CD14-positive monocyte (primary cell): Measurements from ENCODE around the gene SHISA6. TPM values are rescaled to one million over a fixed set of nuclear protein-coding genes. Genes with fewer than 3 reads are reported as not detected.

Experiments
- DNase-seq, 3 donors: peaks; one replicate each; pipeline ENCODE4 v3.0.0-alpha.2; 2011 to 2022
- H2AFZ ChIP-seq: 2 replicates; pipeline ENCODE4 v1.6.0; 2012; ENCODE audit warnings: mild to moderate bottlenecking, low read depth, low read length, inconsistent platforms; ENCODE audit not compliant: insufficient read depth, poor library complexity, severe bottlenecking
- H3K27ac ChIP-seq, 2 donors: 1 replicate in 1 of 2; 2 replicates in 1 of 2; pipeline ENCODE4 v1.5.1; 2012 to 2013; ENCODE audit warnings: low read length in 2 of 2, control low read depth in 1 of 2, inconsistent platforms in 1 of 2, low read depth in 1 of 2, mild to moderate bottlenecking in 1 of 2
- H3K27me3 ChIP-seq, 2 donors: one replicate each; pipeline versions ENCODE4 v1.6.0 to v1.6.1; 2011 to 2013; ENCODE audit warnings: low read length in 2 of 2; ENCODE audit not compliant: control insufficient read depth in 2 of 2, insufficient read depth in 2 of 2
- H3K36me3 ChIP-seq, 2 donors: replicated peaks in 1 of 2; 1 replicate in 1 of 2; 2 replicates in 1 of 2; pipeline versions ENCODE4 v1.5.1 to v1.6.1; 2012 to 2013; ENCODE audit warnings: low read length in 2 of 2, control low read depth in 1 of 2, inconsistent platforms in 1 of 2, mild to moderate bottlenecking in 1 of 2; ENCODE audit not compliant: insufficient read depth in 2 of 2, control insufficient read depth in 1 of 2
- H3K4me1 ChIP-seq, 2 donors: 1 replicate in 1 of 2; 2 replicates in 1 of 2; pipeline versions ENCODE4 v1.5.1 to v1.6.1; 2012 to 2013; ENCODE audit warnings: low read length in 2 of 2, control low read depth in 1 of 2, inconsistent platforms in 1 of 2, mild to moderate bottlenecking in 1 of 2, moderate library complexity in 1 of 2; ENCODE audit not compliant: insufficient read depth in 2 of 2, control insufficient read depth in 1 of 2
- H3K4me2 ChIP-seq: replicated peaks from 2 replicates; pipeline ENCODE3; 2012; ENCODE audit warnings: low read length, moderate library complexity, mild to moderate bottlenecking; ENCODE audit not compliant: poor library complexity, severe bottlenecking; ENCODE audit errors: extremely low read depth
- H3K4me3 ChIP-seq, 3 experiments: fragments of 200-600 bp in 1 of 3; sonication (generic) in 1 of 3; replicated peaks in 1 of 3; 1 replicate in 2 of 3; 2 replicates in 1 of 3; pipeline ENCODE4 v1.5.1; 2011 to 2013; ENCODE audit warnings: low read length in 3 of 3, mild to moderate bottlenecking in 3 of 3, control low read depth in 2 of 3, low read depth in 2 of 3, inconsistent platforms in 1 of 3, moderate library complexity in 1 of 3
- H3K79me2 ChIP-seq: 2 replicates; pipeline ENCODE4 v1.6.0; 2012; ENCODE audit warnings: mild to moderate bottlenecking, control low read depth, inconsistent platforms, low read length, moderate library complexity; ENCODE audit not compliant: insufficient read depth
- H3K9ac ChIP-seq: 2 replicates; pipeline ENCODE4 v1.6.0; 2017; ENCODE audit warnings: low read length, mild to moderate bottlenecking; ENCODE audit not compliant: insufficient read depth, poor library complexity, severe bottlenecking
- H3K9me3 ChIP-seq, 2 donors: replicated peaks in 1 of 2; 1 replicate in 1 of 2; 2 replicates in 1 of 2; pipeline versions ENCODE4 v1.5.1 to v1.6.1; 2012 to 2013; ENCODE audit warnings: low read length in 2 of 2, control low read depth in 1 of 2; ENCODE audit not compliant: control insufficient read depth in 1 of 2, insufficient read depth in 1 of 2
- H4K20me1 ChIP-seq: 2 replicates; pipeline ENCODE4 v1.6.0; 2012; ENCODE audit warnings: mild to moderate bottlenecking, low read length, control low read depth, moderate library complexity; ENCODE audit not compliant: insufficient read depth
- H3K27ac Mint-ChIP-seq, 7 donors: one replicate each; pipeline ENCODE4 v1.8.0; 2020; ENCODE audit warnings: mild to moderate bottlenecking in 7 of 7, mixed read lengths in 7 of 7, moderate library complexity in 6 of 7, inconsistent platforms in 2 of 7
- H3K27me3 Mint-ChIP-seq, 3 donors: one replicate each; pipeline ENCODE4 v1.8.0; 2021 to 2022; ENCODE audit warnings: low read depth in 3 of 3, mild to moderate bottlenecking in 3 of 3, mixed read lengths in 3 of 3, moderate library complexity in 3 of 3, inconsistent platforms in 1 of 3
- H3K36me3 Mint-ChIP-seq, 2 donors: one replicate each; pipeline ENCODE4 v1.8.0; 2020; ENCODE audit warnings: mixed read lengths in 2 of 2, inconsistent platforms in 1 of 2, mild to moderate bottlenecking in 1 of 2
- H3K4me1 Mint-ChIP-seq: one replicate; pipeline ENCODE4 v1.8.0; 2020; ENCODE audit warnings: mild to moderate bottlenecking, mixed read lengths
- H3K4me3 Mint-ChIP-seq, 2 donors: one replicate each; pipeline ENCODE4 v1.8.0; 2020; ENCODE audit warnings: mild to moderate bottlenecking in 2 of 2, mixed read lengths in 2 of 2, moderate library complexity in 1 of 2
- H3K9me3 Mint-ChIP-seq, 7 donors: one replicate each; pipeline ENCODE4 v1.8.0; 2020 to 2022; ENCODE audit warnings: mixed read lengths in 7 of 7, mild to moderate bottlenecking in 6 of 7, moderate library complexity in 6 of 7, inconsistent platforms in 2 of 7
- CTCF ChIP-seq: fragments of 200-600 bp; IDR thresholded peaks from one replicate; pipeline ENCODE4 v1.8.0; 2022; ENCODE audit warnings: antibody characterized with exemption, mild to moderate bottlenecking
- WGBS: methylation state at CpG from one replicate; pipeline ENCODE4 v1.1.5; 2013; ENCODE audit warnings: missing lambda C conversion rate; ENCODE audit not compliant: insufficient coverage; 5-methylcytosine and 5-hydroxymethylcytosine counted together
- intact Hi-C, 2 donors: fragments of 100-400 bp; cut with micrococcal nuclease; formaldehyde crosslinking; loops; one replicate each; pipeline versions ENCODE4 v1.15.0 to v1.15.1; 2023
- polyA plus RNA-seq, 3 donors: library from polyadenylated mRNA; depleted of rRNA in 1 of 3; unstranded in 2 of 3; stranded (reverse) in 1 of 3; fragments of 300-500 nt in 2 of 3; fragments of >200 nt in 1 of 3; fragmentation: Illumina TruSeq in 2 of 3; gene quantifications; 1 replicate in 2 of 3; 2 replicates in 1 of 3; pipeline ENCODE4 v1.2.3, GENCODE V29; 2012 to 2021

The SHISA6 gene
- polyA plus RNA-seq, 3 donors: not detected

DNA sequence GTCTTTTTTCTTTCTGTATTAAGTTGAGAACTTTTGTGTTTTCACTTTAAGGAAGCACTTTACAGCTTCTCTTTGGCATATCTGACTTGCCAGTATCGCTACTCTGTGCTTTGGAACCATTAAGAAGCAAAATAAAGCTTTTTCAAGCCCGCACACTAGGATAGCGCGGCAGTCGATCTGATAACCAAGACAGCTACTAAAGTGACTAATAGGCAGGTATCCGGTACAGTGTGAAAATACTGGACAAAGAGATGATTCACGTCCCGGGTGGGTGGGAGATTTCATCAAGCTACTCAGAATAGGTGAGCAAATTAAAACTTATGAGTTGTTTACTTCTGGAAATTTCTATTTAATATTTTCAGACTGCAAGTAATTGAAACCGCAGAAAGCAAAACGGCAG lies 53.8 kb downstream of the SHISA6 start:
- no peaks in the 10 kb centered on the region for H4K20me1 ChIP-seq
- H3K4me1 ChIP-seq: no peaks in the 10 kb centered on the region
- peaks cover 0 to 11% (median 9%) of the 10 kb centered on the region in 7 donors for H3K9me3 Mint-ChIP-seq
- H3K4me3 Mint-ChIP-seq: no peak overlapping the region
- no peaks in the 10 kb centered on the region for H3K79me2 ChIP-seq
- H3K27ac ChIP-seq: no peak overlapping the region
- H3K4me1 Mint-ChIP-seq: no peaks in the 10 kb centered on the region
- WGBS: 98% methylated on average over 6 of the region's 10 CpGs
- H3K9me3 ChIP-seq: peaks cover 0 to 13% of the 10 kb centered on the region in 2 donors
- no peak overlapping the region for H3K9ac ChIP-seq
- TF ChIP-seq CTCF: no peak
- H3K36me3 Mint-ChIP-seq: no peaks in the 10 kb centered on the region
- intact Hi-C loops: no loop called here
- no peak for DNase-seq
- no peaks in the 10 kb centered on the region for H3K36me3 ChIP-seq
- no peaks in the 10 kb centered on the region for H3K27me3 Mint-ChIP-seq
- no peak overlapping the region for H3K4me3 ChIP-seq
- no peak overlapping the region for H3K27ac Mint-ChIP-seq
- H3K4me2 ChIP-seq: no peak overlapping the region
- H3K27me3 ChIP-seq: no peaks in the 10 kb centered on the region
- no peak overlapping the region for H2AFZ ChIP-seq

DNA sequence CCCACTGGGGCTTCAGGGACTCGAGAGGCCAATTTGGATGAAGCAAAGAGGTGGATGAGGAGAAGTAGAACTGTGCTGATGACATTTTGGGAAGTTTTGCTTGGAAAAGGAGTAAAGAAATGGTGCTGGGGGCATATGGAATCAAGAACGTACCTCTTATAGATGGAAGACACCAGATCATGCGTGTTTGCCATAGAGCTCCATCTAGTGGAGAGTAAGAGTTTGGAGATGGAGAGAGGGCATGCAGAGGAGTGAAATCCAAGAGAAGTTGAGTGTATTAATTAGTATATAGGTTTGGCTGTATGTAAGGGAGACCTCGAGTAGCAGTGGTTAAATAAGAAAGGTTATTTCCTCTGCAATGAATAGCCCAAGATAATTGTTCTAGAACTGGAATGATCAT lies 56.0 kb downstream of the SHISA6 start:
- intact Hi-C loops: no loop called here
- peaks cover 0 to 14% (median 11%) of the 10 kb centered on the region in 7 donors for H3K9me3 Mint-ChIP-seq
- H3K4me1 ChIP-seq: no peaks in the 10 kb centered on the region
- 26% methylated on average over 3 of the region's 4 CpGs for WGBS
- H3K36me3 Mint-ChIP-seq: no peaks in the 10 kb centered on the region
- no peak for DNase-seq
- peaks cover 5 to 13% of the 10 kb centered on the region in 2 donors for H3K9me3 ChIP-seq
- no peaks in the 10 kb centered on the region for H4K20me1 ChIP-seq
- H3K27me3 ChIP-seq: no peaks in the 10 kb centered on the region
- H3K9ac ChIP-seq: no peak overlapping the region
- no peak overlapping the region for H3K4me3 ChIP-seq
- no peak overlapping the region for H2AFZ ChIP-seq
- H3K4me1 Mint-ChIP-seq: no peaks in the 10 kb centered on the region
- no peak overlapping the region for H3K4me3 Mint-ChIP-seq
- no peak overlapping the region for H3K27ac ChIP-seq
- no peak overlapping the region for H3K4me2 ChIP-seq
- H3K27me3 Mint-ChIP-seq: no peaks in the 10 kb centered on the region
- TF ChIP-seq CTCF: no peak
- no peaks in the 10 kb centered on the region for H3K79me2 ChIP-seq
- H3K27ac Mint-ChIP-seq: no peak overlapping the region
- no peaks in the 10 kb centered on the region for H3K36me3 ChIP-seq
